ENCODE data around the gene MRPS25. TPM values are rescaled to one million over a fixed set of nuclear protein-coding genes. Genes with fewer than 3 reads are reported as not detected.
A peak's percentile ranks its signal among the peaks of the same experiment; 100 is the strongest.

Gene MRPS25
- total and polyA plus RNA-seq, 2 experiments from 2014 or later: 30.9 to 59.9 TPM

GRCh38 chr3:15052335-15053242, 12.5 kb downstream of the MRPS25 start:
- 91% methylated on average over 14 of the region's 14 CpGs for WGBS (ENCODE audit: low lambda C conversion rate, missing lambda C conversion rate)
- H2AFZ ChIP-seq: no peak overlapping the region
- H3K9me2 ChIP-seq (replicated peaks; ENCODE audit: insufficient read depth): no peaks in the 10 kb centered on the region
- no peak overlapping the region for H3K4me2 ChIP-seq
- TF ChIP-seq EZH2phosphoT487 (IDR thresholded peaks at IDR 0.05; ENCODE audit: low read depth, severe bottlenecking, unreplicated experiment): no peak
- TF ChIP-seq EZH2 (IDR thresholded peaks at IDR 0.05; ENCODE audit: borderline replicate concordance): no peak
- TF ChIP-seq CTCF (IDR thresholded peaks at IDR 0.05; ENCODE audit: poor library complexity): no peak
- H3K27ac ChIP-seq: no peak overlapping the region
- no peak overlapping the region for H3K4me3 ChIP-seq
- no peaks in the 10 kb centered on the region for H3K4me1 ChIP-seq (ENCODE audit: insufficient read depth)
- peaks cover 6% of the 10 kb centered on the region for H4K20me1 ChIP-seq (ENCODE audit: insufficient read depth, poor library complexity, severe bottlenecking)
- no peaks in the 10 kb centered on the region for H3K36me3 ChIP-seq (replicated peaks; ENCODE audit: insufficient read depth, low read depth)
- H3K79me2 ChIP-seq: peaks cover 61% of the 10 kb centered on the region
- H3K9me3 ChIP-seq (ENCODE audit: low read depth): no peaks in the 10 kb centered on the region
- DNase-seq (ENCODE audit: low spot score): no peak
- H3K27me3 ChIP-seq: no peaks in the 10 kb centered on the region

GRCh38 chr3:15051531-15051930, 13.6 kb downstream of the MRPS25 start:
- H3K27ac ChIP-seq: no peak overlapping the region
- H3K79me2 ChIP-seq: peaks cover 52% of the 10 kb centered on the region
- no peaks in the 10 kb centered on the region for H3K27me3 ChIP-seq
- no peaks in the 10 kb centered on the region for H3K9me3 ChIP-seq (ENCODE audit: low read depth)
- H2AFZ ChIP-seq: no peak overlapping the region
- peak; percentile 46 for TF ChIP-seq CTCF (IDR thresholded peaks at IDR 0.05; ENCODE audit: poor library complexity)
- no peak for TF ChIP-seq EZH2phosphoT487 (IDR thresholded peaks at IDR 0.05; ENCODE audit: low read depth, severe bottlenecking, unreplicated experiment)
- TF ChIP-seq EZH2 (IDR thresholded peaks at IDR 0.05; ENCODE audit: borderline replicate concordance): no peak
- DNase-seq (ENCODE audit: low spot score): peak; percentile 64
- no peak overlapping the region for H3K4me3 ChIP-seq
- no peaks in the 10 kb centered on the region for H3K36me3 ChIP-seq (replicated peaks; ENCODE audit: insufficient read depth, low read depth)
- no peaks in the 10 kb centered on the region for H3K9me2 ChIP-seq (replicated peaks; ENCODE audit: insufficient read depth)
- peaks cover 6% of the 10 kb centered on the region for H4K20me1 ChIP-seq (ENCODE audit: insufficient read depth, poor library complexity, severe bottlenecking)
- no peaks in the 10 kb centered on the region for H3K4me1 ChIP-seq (ENCODE audit: insufficient read depth)
- H3K4me2 ChIP-seq: no peak overlapping the region
- WGBS (ENCODE audit: low lambda C conversion rate, missing lambda C conversion rate): 62% methylated on average over 1 of the region's 1 CpG

- no peaks in the 10 kb centered on the region for H3K4me1 ChIP-seq (ENCODE audit: insufficient read depth)
- H3K4me3 ChIP-seq: no peak overlapping the region
- no peak overlapping the region for H2AFZ ChIP-seq
- TF ChIP-seq EZH2phosphoT487 (IDR thresholded peaks at IDR 0.05; ENCODE audit: low read depth, severe bottlenecking, unreplicated experiment) (no peak), CTCF (IDR thresholded peaks at IDR 0.05; ENCODE audit: poor library complexity) (no peak), EZH2 (IDR thresholded peaks at IDR 0.05; ENCODE audit: borderline replicate concordance) (no peak)
- 96% methylated on average over 3 of the region's 3 CpGs for WGBS (ENCODE audit: low lambda C conversion rate, missing lambda C conversion rate)
- peaks cover 6% of the 10 kb centered on the region for H4K20me1 ChIP-seq (ENCODE audit: insufficient read depth, poor library complexity, severe bottlenecking)
- H3K27me3 ChIP-seq: no peaks in the 10 kb centered on the region
- H3K79me2 ChIP-seq: peaks cover 45% of the 10 kb centered on the region
- H3K36me3 ChIP-seq (replicated peaks; ENCODE audit: insufficient read depth, low read depth): no peaks in the 10 kb centered on the region
- no peak for DNase-seq (ENCODE audit: low spot score)
- H3K27ac ChIP-seq: peak overlapping the region; percentile 11
- H3K4me2 ChIP-seq: no peak overlapping the region
- no peaks in the 10 kb centered on the region for H3K9me3 ChIP-seq (ENCODE audit: low read depth)
- no peaks in the 10 kb centered on the region for H3K9me2 ChIP-seq (replicated peaks; ENCODE audit: insufficient read depth)
Observed at GRCh38 chr3:15050405-15051092, 14.6 kb downstream of the MRPS25 start.
